GM23338 (cell line): Measurements from ENCODE around the gene FRYL. TPM values are rescaled to one million over a fixed set of nuclear protein-coding genes. Genes with fewer than 3 reads are reported as not detected.

Experiments
- ATAC-seq: fragments of 200-7000 bp; cut with Tn5 transposase; 3 replicates; pipeline ENCODE4 v1.9.1; 2020
- DNase-seq: peaks from one replicate; pipeline ENCODE4 v3.0.0-alpha.2; 2015; ENCODE audit warnings: low spot score
- H2AFZ ChIP-seq: fragments of 200-600 bp; sonication (generic); 2 replicates; pipeline ENCODE4 v1.8.0; 2016; ENCODE audit warnings: antibody characterized with exemption, mild to moderate bottlenecking, moderate library complexity
- H3F3A ChIP-seq: fragments of 200-600 bp; sonication (generic); replicated peaks from 2 replicates; pipeline ENCODE4 v1.8.0; 2017; ENCODE audit warnings: antibody characterized with exemption, mixed run types, low read depth
- H3K27ac ChIP-seq: fragments of 200-600 bp; sonication (generic); 2 replicates; pipeline ENCODE4 v1.6.1; 2016; ENCODE audit warnings: low read depth
- H3K27me3 ChIP-seq: fragments of 200-600 bp; sonication (generic); 2 replicates; pipeline ENCODE4 v1.8.0; 2016; ENCODE audit warnings: mild to moderate bottlenecking, mixed run types, moderate library complexity; ENCODE audit not compliant: insufficient read depth
- H3K36me3 ChIP-seq: fragments of 200-600 bp; sonication (generic); 2 replicates; pipeline ENCODE4 v1.8.0; 2016; ENCODE audit warnings: mild to moderate bottlenecking; ENCODE audit not compliant: insufficient read depth
- H3K4me1 ChIP-seq: fragments of 200-600 bp; sonication (generic); 2 replicates; pipeline ENCODE4 v1.8.0; 2016; ENCODE audit warnings: mild to moderate bottlenecking, moderate library complexity; ENCODE audit not compliant: insufficient read depth
- H3K4me2 ChIP-seq: fragments of 200-600 bp; sonication (generic); 2 replicates; pipeline ENCODE4 v1.7.1; 2017; ENCODE audit warnings: mixed run types
- H3K4me3 ChIP-seq: fragments of 200-600 bp; sonication (generic); 2 replicates; pipeline ENCODE4 v1.6.1; 2016; ENCODE audit warnings: mixed run types
- H3K79me2 ChIP-seq: fragments of 200-600 bp; sonication (generic); replicated peaks from 2 replicates; pipeline ENCODE4 v1.8.0; 2017; ENCODE audit warnings: mild to moderate bottlenecking; ENCODE audit not compliant: insufficient read depth
- H3K9me2 ChIP-seq: fragments of 200-600 bp; sonication (generic); 2 replicates; pipeline ENCODE4 v1.8.0; 2017; ENCODE audit not compliant: insufficient read depth
- H4K20me1 ChIP-seq: fragments of 200-600 bp; sonication (generic); replicated peaks from 2 replicates; pipeline ENCODE4 v1.8.0; 2017; ENCODE audit warnings: mild to moderate bottlenecking; ENCODE audit not compliant: insufficient read depth
- H3K27ac Mint-ChIP-seq: 2 replicates; pipeline ENCODE4 v1.8.0; 2020; ENCODE audit warnings: inconsistent platforms, mild to moderate bottlenecking, moderate library complexity, mixed read lengths
- H3K27me3 Mint-ChIP-seq: 3 replicates; pipeline ENCODE4 v1.8.0; 2022; ENCODE audit warnings: low read depth, mild to moderate bottlenecking, moderate library complexity, mixed read lengths, inconsistent platforms; ENCODE audit not compliant: insufficient read depth, poor library complexity
- H3K36me3 Mint-ChIP-seq: 3 replicates; pipeline ENCODE4 v1.8.0; 2021; ENCODE audit warnings: low read depth, mild to moderate bottlenecking, inconsistent platforms, moderate library complexity, mixed read lengths
- H3K4me1 Mint-ChIP-seq: 3 replicates; pipeline ENCODE4 v1.8.0; 2020; ENCODE audit warnings: mild to moderate bottlenecking, inconsistent platforms, mixed read lengths
- H3K4me3 Mint-ChIP-seq: 3 replicates; pipeline ENCODE4 v1.8.0; 2021; ENCODE audit warnings: moderate library complexity, mild to moderate bottlenecking, inconsistent platforms, mixed read lengths
- H3K9me3 Mint-ChIP-seq: 3 replicates; pipeline ENCODE4 v1.8.0; 2020; ENCODE audit warnings: moderate library complexity, mild to moderate bottlenecking, inconsistent platforms, mixed read lengths
- CREB1 ChIP-seq: fragments of 250-450 bp; sonication (Bioruptor Pico); IDR thresholded peaks from 2 replicates; pipeline ENCODE4 v1.5.0; 2020; ENCODE audit warnings: low read depth, mild to moderate bottlenecking, moderate library complexity
- CTCF ChIP-seq, 2 experiments: fragments of 200-600 bp in 1 of 2; sonication (generic) in 1 of 2; conservative IDR thresholded peaks; 2 replicates each; pipeline versions ENCODE4 v1.5.1 to v1.6.1; 2016 to 2017; ENCODE audit warnings: antibody characterized with exemption in 2 of 2, low read depth in 2 of 2, mild to moderate bottlenecking in 2 of 2, moderate library complexity in 1 of 2
- ETS1 ChIP-seq: IDR thresholded peaks from 2 replicates; pipeline ENCODE4 v1.6.1; 2016; ENCODE audit warnings: antibody characterized with exemption
- EZH2 ChIP-seq: fragments of 200-600 bp; sonication (generic); IDR thresholded peaks from one replicate; pipeline ENCODE4 v1.8.0; 2017; ENCODE audit warnings: antibody characterized with exemption, mild to moderate bottlenecking, low read depth; ENCODE audit not compliant: unreplicated experiment
- EZH2phosphoT487 ChIP-seq: fragments of 200-600 bp; sonication (generic); IDR thresholded peaks from one replicate; pipeline ENCODE4 v1.8.1; 2018; ENCODE audit warnings: antibody characterized with exemption; ENCODE audit not compliant: unreplicated experiment
- JUNB ChIP-seq: IDR thresholded peaks from one replicate; pipeline ENCODE4 v1.6.1; 2016; ENCODE audit warnings: antibody characterized with exemption; ENCODE audit not compliant: unreplicated experiment
- POLR2AphosphoS5 ChIP-seq: IDR thresholded peaks from 2 replicates; pipeline ENCODE4 v1.6.1; 2016; ENCODE audit warnings: antibody characterized with exemption, low read depth
- REST ChIP-seq: IDR thresholded peaks from one replicate; pipeline ENCODE4 v1.6.1; 2018; ENCODE audit warnings: antibody characterized with exemption; ENCODE audit not compliant: unreplicated experiment
- STAT1 ChIP-seq: IDR thresholded peaks from one replicate; pipeline ENCODE4 v1.6.1; 2016; ENCODE audit warnings: antibody characterized with exemption; ENCODE audit not compliant: unreplicated experiment
- ZNF114 ChIP-seq: fragments of 250-450 bp; sonication (Bioruptor Pico); IDR thresholded peaks from 2 replicates; pipeline ENCODE4 v1.5.0; 2020; ENCODE audit warnings: mild to moderate bottlenecking, moderate library complexity
- ZNF331 ChIP-seq: fragments of 250-450 bp; sonication (Bioruptor Pico); IDR thresholded peaks from 2 replicates; pipeline ENCODE4 v1.5.0; 2020; ENCODE audit warnings: low read depth, mild to moderate bottlenecking, moderate library complexity
- polyA plus RNA-seq: library from polyadenylated mRNA; unstranded; fragments of >200 nt; fragmentation: Nextera tagmentation; extraction: Ambion mirVana; gene quantifications from 2 replicates; pipeline ENCODE4 v1.2.1, GENCODE V29; 2016
- total RNA-seq: library from RNA; depleted of rRNA; stranded (reverse); fragments of >200 nt; shearing (Covaris generic); gene quantifications from 2 replicates; pipeline ENCODE4 v1.2.3, GENCODE V29; 2014

The FRYL gene
- total and polyA plus RNA-seq, 2 experiments from 2014 or later = 30.7 to 53.3 TPM

GRCh38 chr4:48640225-48640624 is 139.9 kb downstream of the FRYL start:
- DNase-seq (no peak), ATAC-seq (no peak)
- Mint-ChIP-seq H3K9me3 (no peaks in the 10 kb centered on the region; the same call in 1 of the 3 replicates), H3K27ac (no peak overlapping the region), H3K36me3 (no peaks in the 10 kb centered on the region), H3K4me1 (peaks cover 16% of the 10 kb centered on the region), H3K4me3 (no peak overlapping the region), H3K27me3 (no peaks in the 10 kb centered on the region)
- Histone ChIP-seq H3K79me2 (peaks cover 34% of the 10 kb centered on the region), H3K4me2 (no peak overlapping the region), H3K36me3 (no peaks in the 10 kb centered on the region), H4K20me1 (0 out of 2 replicates have a peak, but pooled peaks cover 2% of the 10 kb centered on the region), H2AFZ (no peak overlapping the region), H3K27me3 (no peaks in the 10 kb centered on the region), H3K27ac (no peak overlapping the region), H3F3A (no peaks in the 10 kb centered on the region), H3K4me1 (peaks cover 9% of the 10 kb centered on the region), H3K4me3 (no peak overlapping the region), H3K9me2 (no peaks in the 10 kb centered on the region)
- no peak for TF ChIP-seq ZNF114 (CRISPR knock-in tag)
- no peak for TF ChIP-seq JUNB
- TF ChIP-seq ZNF331 = no peak
- no peak for TF ChIP-seq CREB1 (CRISPR knock-in tag)
- no peak for TF ChIP-seq REST
- TF ChIP-seq ETS1 = no peak
- no peak for TF ChIP-seq CTCF (conservative IDR thresholded peaks at IDR 0.05; ENCODE audit: low read depth in 2 of 2)
- no peak for TF ChIP-seq EZH2phosphoT487

GRCh38 chr4:48639807-48640206 is 140.3 kb downstream of the FRYL start:
- H3F3A ChIP-seq = no peaks in the 10 kb centered on the region
- H3K27ac ChIP-seq = no peak overlapping the region
- 0 out of 2 replicates have a peak, but pooled peaks cover 2% of the 10 kb centered on the region for H4K20me1 ChIP-seq
- ATAC-seq (no peak), DNase-seq (no peak)
- peaks cover 9% of the 10 kb centered on the region for H3K4me1 ChIP-seq
- no peak overlapping the region for H3K27ac Mint-ChIP-seq
- H3K36me3 Mint-ChIP-seq = no peaks in the 10 kb centered on the region
- H3K4me2 ChIP-seq = no peak overlapping the region
- no peaks in the 10 kb centered on the region for H3K9me2 ChIP-seq
- H3K4me3 Mint-ChIP-seq = no peak overlapping the region
- no peak overlapping the region for H2AFZ ChIP-seq
- no peaks in the 10 kb centered on the region for H3K36me3 ChIP-seq
- H3K27me3 Mint-ChIP-seq = no peaks in the 10 kb centered on the region
- H3K4me3 ChIP-seq = no peak overlapping the region
- no peaks in the 10 kb centered on the region for H3K27me3 ChIP-seq
- H3K79me2 ChIP-seq = peaks cover 32% of the 10 kb centered on the region
- no peaks in the 10 kb centered on the region; the same call in 1 of the 3 replicates for H3K9me3 Mint-ChIP-seq
- H3K4me1 Mint-ChIP-seq = peaks cover 16% of the 10 kb centered on the region
- no peak for TF ChIP-seq CTCF (conservative IDR thresholded peaks at IDR 0.05; ENCODE audit: low read depth in 2 of 2)
- TF ChIP-seq EZH2phosphoT487 = no peak
- TF ChIP-seq STAT1 = no peak
- TF ChIP-seq JUNB = no peak
- TF ChIP-seq POLR2AphosphoS5 = no peak
- no peak for TF ChIP-seq CREB1 (CRISPR knock-in tag)
- TF ChIP-seq ZNF331 = no peak
- TF ChIP-seq ETS1 = no peak
- TF ChIP-seq EZH2 = no peak
